Measurements from ENCODE around the gene TMEM94. TPM values are rescaled to one million over a fixed set of nuclear protein-coding genes. Genes with fewer than 3 reads are reported as not detected.

TMEM94 gene
- total and polyA plus RNA-seq, 2 of the 4 experiments (the other 2 are of a cell fraction), result 8.4 to 64.7 TPM

GRCh38 chr17:75542728-75543336, 86.4 kb downstream of the TMEM94 start:
- ATAC-seq (ENCODE audit: low read depth), result no peak
- H3K56ac ChIP-seq (ENCODE audit: extremely low read depth, insufficient read depth, low read length), result no peak overlapping the region
- TF ChIP-seq CTCF (conservative IDR thresholded peaks at IDR 0.05; ENCODE audit: low read depth, low read length) (no peak), BHLHE40 (IDR thresholded peaks at IDR 0.05; ENCODE audit: low read depth, low read length) (no peak), NFE2L2 (IDR thresholded peaks at IDR 0.05; ENCODE audit: low read depth, low read length) (no peak)
- TF ChIP-seq, protein P1, sequence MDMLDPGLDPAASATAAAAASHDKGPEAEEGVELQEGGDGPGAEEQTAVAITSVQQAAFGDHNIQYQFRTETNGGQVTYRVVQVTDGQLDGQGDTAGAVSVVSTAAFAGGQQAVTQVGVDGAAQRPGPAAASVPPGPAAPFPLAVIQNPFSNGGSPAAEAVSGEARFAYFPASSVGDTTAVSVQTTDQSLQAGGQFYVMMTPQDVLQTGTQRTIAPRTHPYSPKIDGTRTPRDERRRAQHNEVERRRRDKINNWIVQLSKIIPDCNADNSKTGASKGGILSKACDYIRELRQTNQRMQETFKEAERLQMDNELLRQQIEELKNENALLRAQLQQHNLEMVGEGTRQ (IDR thresholded peaks at IDR 0.05; ENCODE audit: low read depth, low read length), result no peak
- H2BK120ac ChIP-seq (ENCODE audit: low read depth, low read length), result no peak overlapping the region
- no TSS peak for BruUV-seq (replicated peaks)
- no peaks in the 10 kb centered on the region for H3K79me1 ChIP-seq (ENCODE audit: low read depth in 1 of 2, low read length in 2 of 2)
- no peak overlapping the region for H3K4me2 ChIP-seq (ENCODE audit: low read depth, low read length)
- H4K91ac ChIP-seq (ENCODE audit: insufficient read depth, low read depth, low read length), result no peak overlapping the region
- no peak overlapping the region for H4K8ac ChIP-seq (ENCODE audit: low read depth in 2 of 2, low read length in 2 of 2)
- WGBS, 2 experiments (ENCODE audit: extremely low coverage in 2 of 2, insufficient read length in 1 of 2), result 84% methylated on average over 4 of the region's 15 CpGs; no CpG with 5 or more reads in 1 of the 2 experiments
- H3K9me3 ChIP-seq (ENCODE audit: control insufficient read depth, insufficient read depth, low read length), result no peaks in the 10 kb centered on the region
- no peak overlapping the region for H3K18ac ChIP-seq (ENCODE audit: low read depth, low read length)
- peaks cover 66% of the 10 kb centered on the region for H3K27me3 ChIP-seq (ENCODE audit: control insufficient read depth, insufficient read depth, low read length)
- no peak overlapping the region for H2BK15ac ChIP-seq (ENCODE audit: low read depth, low read length)
- dilution Hi-C loops (cut with HindIII; ENCODE audit: low sequenced_read_pairs, unreplicated experiment) (no loop called here), in situ Hi-C loops (cut with MboI; ENCODE audit: low sequenced_read_pairs) (no loop called here), intact Hi-C loops (cut with micrococcal nuclease) (no loop called here)
- DNase-seq, result no peak
- H3K4me3 ChIP-seq (ENCODE audit: insufficient read depth, low read depth, low read length), result no peak overlapping the region
- H4K20me1 ChIP-seq (ENCODE audit: insufficient read depth, low read length), result no peaks in the 10 kb centered on the region
- no peak overlapping the region for H2AFZ ChIP-seq (replicated peaks; ENCODE audit: low read length, poor library complexity)
- no peak overlapping the region for H4K5ac ChIP-seq (ENCODE audit: low read depth, low read length)
- no peak overlapping the region for H2BK5ac ChIP-seq (ENCODE audit: low read depth, low read length, poor library complexity, severe bottlenecking)
- no peaks in the 10 kb centered on the region for H3K36me3 ChIP-seq (ENCODE audit: control insufficient read depth, insufficient read depth, low read length)
- ChIA-PET POLR2A (ENCODE audit: unreplicated experiment) (no interaction called here), CTCF (no interaction called here)
- no peak overlapping the region for H2BK20ac ChIP-seq (ENCODE audit: low read depth, low read length)
- no peak overlapping the region for H3K4ac ChIP-seq (ENCODE audit: low read depth, low read length)
- no peak overlapping the region for H3K9ac ChIP-seq (ENCODE audit: low read depth, low read length)
- H3K9me1 ChIP-seq (ENCODE audit: insufficient read depth, low read length), result no peaks in the 10 kb centered on the region
- H3K23ac ChIP-seq (ENCODE audit: low read depth, low read length), result no peak overlapping the region
- H3K4me1 ChIP-seq (ENCODE audit: control insufficient read depth, insufficient read depth, low read length), result no peaks in the 10 kb centered on the region
- H3K27ac ChIP-seq (ENCODE audit: insufficient read depth, low read length), result no peak overlapping the region
- no peak overlapping the region for H2AK9ac ChIP-seq (replicated peaks; ENCODE audit: low read depth, low read length, poor library complexity)
- no peak overlapping the region for H2AK5ac ChIP-seq (ENCODE audit: low read depth, low read length)
- H3K14ac ChIP-seq (replicated peaks; ENCODE audit: low read depth, low read length), result no peak overlapping the region

Data from IMR-90 (cell line).